22Rv1 (cell line): ENCODE results near the gene MADD.

Source experiments
- H3K27ac ChIP-seq: fragments of 450-650 bp; 2 replicates; pipeline ENCODE4 v1.5.1; 2017
- ZFX ChIP-seq: fragments of 450-650 bp; IDR thresholded peaks from 2 replicates; pipeline ENCODE4 v1.6.1; 2017; ENCODE audit warnings: antibody characterized with exemption, borderline replicate concordance
- TF ChIP-seq, protein P1 (sequence below): fragments of 450-650 bp; IDR thresholded peaks from 2 replicates; pipeline ENCODE4 v1.5.1; 2017; ENCODE audit warnings: mild to moderate bottlenecking

MADD gene

DNA sequence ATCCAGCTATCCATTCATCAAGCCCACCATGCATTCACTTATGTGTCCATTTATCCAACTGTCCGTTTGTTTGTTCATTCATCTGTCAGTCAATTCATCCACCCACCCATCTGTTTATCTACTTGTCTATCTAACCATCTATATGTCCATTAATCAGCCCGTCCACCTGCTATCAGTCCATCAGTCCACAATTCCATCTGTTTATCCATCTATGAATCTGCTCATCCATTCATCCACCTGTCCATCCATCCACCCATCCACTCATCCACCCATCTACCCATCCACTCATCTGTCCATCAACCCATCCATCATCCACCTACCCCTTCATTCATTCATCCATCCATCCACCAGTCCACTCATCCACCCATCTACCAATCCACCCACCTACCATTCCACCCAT, 109.4 kb downstream of the MADD start:
- H3K27ac ChIP-seq: no peak overlapping the region
- no peak for TF ChIP-seq ZFX
- TF ChIP-seq, protein P1, sequence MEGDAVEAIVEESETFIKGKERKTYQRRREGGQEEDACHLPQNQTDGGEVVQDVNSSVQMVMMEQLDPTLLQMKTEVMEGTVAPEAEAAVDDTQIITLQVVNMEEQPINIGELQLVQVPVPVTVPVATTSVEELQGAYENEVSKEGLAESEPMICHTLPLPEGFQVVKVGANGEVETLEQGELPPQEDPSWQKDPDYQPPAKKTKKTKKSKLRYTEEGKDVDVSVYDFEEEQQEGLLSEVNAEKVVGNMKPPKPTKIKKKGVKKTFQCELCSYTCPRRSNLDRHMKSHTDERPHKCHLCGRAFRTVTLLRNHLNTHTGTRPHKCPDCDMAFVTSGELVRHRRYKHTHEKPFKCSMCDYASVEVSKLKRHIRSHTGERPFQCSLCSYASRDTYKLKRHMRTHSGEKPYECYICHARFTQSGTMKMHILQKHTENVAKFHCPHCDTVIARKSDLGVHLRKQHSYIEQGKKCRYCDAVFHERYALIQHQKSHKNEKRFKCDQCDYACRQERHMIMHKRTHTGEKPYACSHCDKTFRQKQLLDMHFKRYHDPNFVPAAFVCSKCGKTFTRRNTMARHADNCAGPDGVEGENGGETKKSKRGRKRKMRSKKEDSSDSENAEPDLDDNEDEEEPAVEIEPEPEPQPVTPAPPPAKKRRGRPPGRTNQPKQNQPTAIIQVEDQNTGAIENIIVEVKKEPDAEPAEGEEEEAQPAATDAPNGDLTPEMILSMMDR: no peak
